ENCODE data around the gene C18orf54.

Gene C18orf54

DNA sequence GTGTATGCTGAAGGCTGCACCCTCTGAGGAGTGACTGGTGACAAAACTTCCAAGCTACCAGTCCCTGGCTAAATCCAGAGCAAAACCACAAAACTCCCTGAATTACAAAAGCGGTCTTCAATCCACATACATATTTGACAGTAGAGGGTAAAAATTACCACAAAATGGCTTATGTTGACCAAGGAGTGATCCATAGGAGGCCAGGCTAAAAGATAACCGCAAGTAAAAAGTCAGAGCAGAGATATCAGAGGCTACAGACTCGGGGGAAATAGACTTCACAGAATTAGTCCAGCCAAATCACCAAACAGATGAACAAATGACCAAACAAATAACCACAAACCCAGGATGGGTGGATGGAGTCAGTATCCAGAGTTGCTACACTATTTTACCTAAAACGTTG, 19.5 kb upstream of the C18orf54 start:
- Histone ChIP-seq H3K27me3 (ENCODE audit: control insufficient read depth in 5 of 5, insufficient read depth in 4 of 5, low read length in 5 of 5) (no peaks in the 10 kb centered on the region), H3K4me3 (ENCODE audit: low read depth in 1 of 5, low read length in 5 of 5) (no peak overlapping the region), H3K36me3 (ENCODE audit: control insufficient read depth in 5 of 5, insufficient read depth in 5 of 5, low read length in 5 of 5) (no peaks in the 10 kb centered on the region), H3K9ac (ENCODE audit: low read length in 5 of 5) (no peak overlapping the region), H3K27ac (ENCODE audit: low read depth, low read length) (no peak overlapping the region), H3K4me1 (ENCODE audit: control insufficient read depth in 5 of 5, insufficient read depth in 5 of 5, low read length in 5 of 5) (peaks cover 0 to 3% (median 0%) of the 10 kb centered on the region in 5 donors), H3K9me3 (ENCODE audit: control insufficient read depth in 5 of 5, low read length in 5 of 5) (no peaks in the 10 kb centered on the region)

DNA sequence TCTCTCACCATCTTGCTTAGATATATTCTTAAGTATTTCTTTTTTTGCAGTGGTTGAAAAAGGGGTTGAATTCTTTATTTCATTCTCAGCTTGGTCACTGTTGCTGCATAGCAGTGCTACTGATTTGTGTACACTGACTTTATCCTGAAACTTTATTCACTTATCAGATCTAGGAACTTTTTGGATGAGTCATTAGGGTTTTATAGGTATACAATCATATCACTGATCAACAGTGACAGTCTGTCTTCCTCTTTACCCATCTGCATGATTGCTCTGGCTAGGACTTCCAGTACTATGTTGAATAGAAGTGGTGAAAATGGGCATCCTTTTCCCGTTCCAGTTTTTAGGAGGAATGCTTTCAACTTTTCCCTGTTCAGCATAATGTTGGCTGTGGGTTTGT, 6.5 kb upstream of the C18orf54 start:
- no peak overlapping the region for H3K4me3 ChIP-seq (ENCODE audit: low read depth in 1 of 5, low read length in 5 of 5)
- H3K36me3 ChIP-seq (ENCODE audit: control insufficient read depth in 5 of 5, insufficient read depth in 5 of 5, low read length in 5 of 5), result no peaks in the 10 kb centered on the region
- peaks cover 0 to 4% (median 0%) of the 10 kb centered on the region in 5 donors for H3K27me3 ChIP-seq (ENCODE audit: control insufficient read depth in 5 of 5, insufficient read depth in 4 of 5, low read length in 5 of 5)
- no peaks in the 10 kb centered on the region for H3K4me1 ChIP-seq (ENCODE audit: control insufficient read depth in 5 of 5, insufficient read depth in 5 of 5, low read length in 5 of 5)
- H3K9me3 ChIP-seq (ENCODE audit: control insufficient read depth in 5 of 5, low read length in 5 of 5), result peaks cover 0 to 3% (median 0%) of the 10 kb centered on the region in 5 donors
- no peak overlapping the region for H3K9ac ChIP-seq (ENCODE audit: low read length in 5 of 5)
- no peak overlapping the region for H3K27ac ChIP-seq (ENCODE audit: low read depth, low read length)

GRCh38 chr18:54357082-54357659, 535 bp upstream of the C18orf54 start:
- Histone ChIP-seq H3K27me3 (ENCODE audit: control insufficient read depth in 5 of 5, insufficient read depth in 4 of 5, low read length in 5 of 5) (peaks cover 0 to 2% (median 0%) of the 10 kb centered on the region in 5 donors), H3K9ac (ENCODE audit: low read length in 5 of 5) (peak overlapping the region in 4 of 5 donors; percentile 62 to 90 (median 82)), H3K4me1 (ENCODE audit: control insufficient read depth in 5 of 5, insufficient read depth in 5 of 5, low read length in 5 of 5) (peaks cover 0 to 21% (median 19%) of the 10 kb centered on the region in 5 donors), H3K36me3 (ENCODE audit: control insufficient read depth in 5 of 5, insufficient read depth in 5 of 5, low read length in 5 of 5) (peaks cover 0 to 5% (median 0%) of the 10 kb centered on the region in 5 donors), H3K27ac (ENCODE audit: low read depth, low read length) (peak overlapping the region; percentile 25), H3K4me3 (ENCODE audit: low read depth in 1 of 5, low read length in 5 of 5) (peak overlapping the region; percentile 86 to 94 (median 90)), H3K9me3 (ENCODE audit: control insufficient read depth in 5 of 5, low read length in 5 of 5) (peaks cover 0 to 2% (median 0%) of the 10 kb centered on the region in 5 donors)

- Histone ChIP-seq H3K36me3 (ENCODE audit: control insufficient read depth in 5 of 5, insufficient read depth in 5 of 5, low read length in 5 of 5) (peaks cover 0 to 5% (median 0%) of the 10 kb centered on the region in 5 donors), H3K4me3 (ENCODE audit: low read depth in 1 of 5, low read length in 5 of 5) (peak overlapping the region; percentile 86 to 94 (median 90)), H3K27ac (ENCODE audit: low read depth, low read length) (no peak overlapping the region), H3K9ac (ENCODE audit: low read length in 5 of 5) (peak overlapping the region; percentile 20 to 90 (median 79)), H3K27me3 (ENCODE audit: control insufficient read depth in 5 of 5, insufficient read depth in 4 of 5, low read length in 5 of 5) (no peaks in the 10 kb centered on the region), H3K4me1 (ENCODE audit: control insufficient read depth in 5 of 5, insufficient read depth in 5 of 5, low read length in 5 of 5) (peaks cover 0 to 21% (median 19%) of the 10 kb centered on the region in 5 donors), H3K9me3 (ENCODE audit: control insufficient read depth in 5 of 5, low read length in 5 of 5) (no peaks in the 10 kb centered on the region)
Observed at GRCh38 chr18:54358495-54359040, 862 bp downstream of the C18orf54 start.

DNA sequence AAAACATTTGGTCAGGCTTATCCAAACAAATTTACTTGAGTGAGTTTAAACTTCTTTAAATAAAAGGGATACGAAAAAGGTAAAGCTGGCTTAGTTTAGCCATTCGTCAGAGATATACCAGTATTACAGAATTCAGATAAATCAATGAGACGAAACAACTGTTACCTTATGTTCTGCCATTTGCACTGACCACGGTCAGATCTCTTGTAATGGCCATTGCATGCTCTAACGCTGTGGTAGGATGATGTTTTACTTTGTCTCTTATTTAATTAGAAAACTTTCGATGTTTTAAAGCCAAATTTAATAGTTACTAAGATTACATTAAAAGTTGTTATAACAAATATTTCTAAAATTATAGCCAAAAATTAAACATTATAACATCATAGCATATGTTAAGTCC, 1.5 kb downstream of the C18orf54 start:
- Histone ChIP-seq H3K4me1 (ENCODE audit: control insufficient read depth in 5 of 5, insufficient read depth in 5 of 5, low read length in 5 of 5) (peaks cover 0 to 21% (median 19%) of the 10 kb centered on the region in 5 donors), H3K27me3 (ENCODE audit: control insufficient read depth in 5 of 5, insufficient read depth in 4 of 5, low read length in 5 of 5) (no peaks in the 10 kb centered on the region), H3K9ac (ENCODE audit: low read length in 5 of 5) (no peak overlapping the region), H3K36me3 (ENCODE audit: control insufficient read depth in 5 of 5, insufficient read depth in 5 of 5, low read length in 5 of 5) (peaks cover 0 to 5% (median 0%) of the 10 kb centered on the region in 5 donors), H3K4me3 (ENCODE audit: low read depth in 1 of 5, low read length in 5 of 5) (peak overlapping the region in 2 of 5 donors; percentile 86 to 90), H3K27ac (ENCODE audit: low read depth, low read length) (no peak overlapping the region), H3K9me3 (ENCODE audit: control insufficient read depth in 5 of 5, low read length in 5 of 5) (no peaks in the 10 kb centered on the region)

- Histone ChIP-seq H3K4me3 (ENCODE audit: low read depth in 1 of 5, low read length in 5 of 5) (no peak overlapping the region), H3K36me3 (ENCODE audit: control insufficient read depth in 5 of 5, insufficient read depth in 5 of 5, low read length in 5 of 5) (peaks cover 0 to 5% (median 0%) of the 10 kb centered on the region in 5 donors), H3K4me1 (ENCODE audit: control insufficient read depth in 5 of 5, insufficient read depth in 5 of 5, low read length in 5 of 5) (peaks cover 0 to 21% (median 19%) of the 10 kb centered on the region in 5 donors), H3K9me3 (ENCODE audit: control insufficient read depth in 5 of 5, low read length in 5 of 5) (no peaks in the 10 kb centered on the region), H3K27me3 (ENCODE audit: control insufficient read depth in 5 of 5, insufficient read depth in 4 of 5, low read length in 5 of 5) (no peaks in the 10 kb centered on the region), H3K9ac (ENCODE audit: low read length in 5 of 5) (no peak overlapping the region), H3K27ac (ENCODE audit: low read depth, low read length) (no peak overlapping the region)
Observed at GRCh38 chr18:54360406-54360805, 2.7 kb downstream of the C18orf54 start.

GRCh38 chr18:54378057-54378456, 20.4 kb downstream of the C18orf54 start:
- Histone ChIP-seq H3K9ac (ENCODE audit: low read length in 5 of 5) (no peak overlapping the region), H3K4me3 (ENCODE audit: low read depth in 1 of 5, low read length in 5 of 5) (no peak overlapping the region), H3K4me1 (ENCODE audit: control insufficient read depth in 5 of 5, insufficient read depth in 5 of 5, low read length in 5 of 5) (no peaks in the 10 kb centered on the region), H3K9me3 (ENCODE audit: control insufficient read depth in 5 of 5, low read length in 5 of 5) (no peaks in the 10 kb centered on the region), H3K27me3 (ENCODE audit: control insufficient read depth in 5 of 5, insufficient read depth in 4 of 5, low read length in 5 of 5) (no peaks in the 10 kb centered on the region), H3K27ac (ENCODE audit: low read depth, low read length) (no peak overlapping the region), H3K36me3 (ENCODE audit: control insufficient read depth in 5 of 5, insufficient read depth in 5 of 5, low read length in 5 of 5) (peaks cover 0 to 3% (median 0%) of the 10 kb centered on the region in 5 donors)

GRCh38 chr18:54381640-54382039, 23.9 kb downstream of the C18orf54 start:
- Histone ChIP-seq H3K9me3 (ENCODE audit: control insufficient read depth in 5 of 5, low read length in 5 of 5) (no peaks in the 10 kb centered on the region), H3K4me1 (ENCODE audit: control insufficient read depth in 5 of 5, insufficient read depth in 5 of 5, low read length in 5 of 5) (no peaks in the 10 kb centered on the region), H3K27me3 (ENCODE audit: control insufficient read depth in 5 of 5, insufficient read depth in 4 of 5, low read length in 5 of 5) (no peaks in the 10 kb centered on the region), H3K4me3 (ENCODE audit: low read depth in 1 of 5, low read length in 5 of 5) (no peak overlapping the region), H3K27ac (ENCODE audit: low read depth, low read length) (no peak overlapping the region), H3K36me3 (ENCODE audit: control insufficient read depth in 5 of 5, insufficient read depth in 5 of 5, low read length in 5 of 5) (no peaks in the 10 kb centered on the region), H3K9ac (ENCODE audit: low read length in 5 of 5) (no peak overlapping the region)

GRCh38 chr18:54382076-54382475, 24.4 kb downstream of the C18orf54 start:
- H3K36me3 ChIP-seq (ENCODE audit: control insufficient read depth in 5 of 5, insufficient read depth in 5 of 5, low read length in 5 of 5), result no peaks in the 10 kb centered on the region
- H3K4me1 ChIP-seq (ENCODE audit: control insufficient read depth in 5 of 5, insufficient read depth in 5 of 5, low read length in 5 of 5), result no peaks in the 10 kb centered on the region
- H3K27me3 ChIP-seq (ENCODE audit: control insufficient read depth in 5 of 5, insufficient read depth in 4 of 5, low read length in 5 of 5), result no peaks in the 10 kb centered on the region
- H3K9ac ChIP-seq (ENCODE audit: low read length in 5 of 5), result no peak overlapping the region
- H3K27ac ChIP-seq (ENCODE audit: low read depth, low read length), result no peak overlapping the region
- no peak overlapping the region for H3K4me3 ChIP-seq (ENCODE audit: low read depth in 1 of 5, low read length in 5 of 5)
- no peaks in the 10 kb centered on the region for H3K9me3 ChIP-seq (ENCODE audit: control insufficient read depth in 5 of 5, low read length in 5 of 5)

DNA sequence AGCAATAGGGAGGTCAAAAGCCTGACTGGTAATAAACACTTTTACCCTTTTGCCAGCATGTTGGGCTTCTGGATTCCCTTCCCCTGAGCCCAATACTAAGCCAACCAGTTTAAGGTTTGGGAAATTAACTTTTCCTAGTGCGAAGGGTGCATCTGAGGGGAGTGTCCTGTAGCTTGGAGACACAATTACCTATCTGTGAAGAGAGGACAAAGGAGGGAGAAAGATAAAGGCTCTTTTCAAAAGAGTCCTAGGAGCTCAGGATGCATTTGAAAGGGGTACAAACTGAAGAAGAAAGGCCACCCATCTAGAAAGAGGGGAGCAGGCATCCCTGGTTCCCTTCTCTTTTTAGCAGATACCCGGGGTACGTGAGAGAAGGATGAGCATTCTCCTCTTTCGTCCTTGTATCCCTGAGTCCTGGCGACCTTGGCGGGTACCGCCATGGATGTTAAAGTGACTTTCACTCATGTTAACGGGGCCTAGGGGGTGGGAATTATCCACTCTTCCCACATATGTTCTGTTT, 25.1 kb downstream of the C18orf54 start:
- H3K27me3 ChIP-seq (ENCODE audit: control insufficient read depth in 5 of 5, insufficient read depth in 4 of 5, low read length in 5 of 5), result no peaks in the 10 kb centered on the region
- H3K27ac ChIP-seq (ENCODE audit: low read depth, low read length), result no peak overlapping the region
- no peak overlapping the region for H3K9ac ChIP-seq (ENCODE audit: low read length in 5 of 5)
- H3K4me3 ChIP-seq (ENCODE audit: low read depth in 1 of 5, low read length in 5 of 5), result no peak overlapping the region
- H3K4me1 ChIP-seq (ENCODE audit: control insufficient read depth in 5 of 5, insufficient read depth in 5 of 5, low read length in 5 of 5), result no peaks in the 10 kb centered on the region
- no peaks in the 10 kb centered on the region for H3K36me3 ChIP-seq (ENCODE audit: control insufficient read depth in 5 of 5, insufficient read depth in 5 of 5, low read length in 5 of 5)
- no peaks in the 10 kb centered on the region for H3K9me3 ChIP-seq (ENCODE audit: control insufficient read depth in 5 of 5, low read length in 5 of 5)

Measured in subcutaneous abdominal adipose tissue (tissue), 5 donors.